Uterus (tissue), 4 donors: ENCODE measurements around the gene GREB1L. TPM values are rescaled to one million over a fixed set of nuclear protein-coding genes. Genes with fewer than 3 reads are reported as not detected.

Experiments
- DNase-seq, 2 donors: peaks; one replicate each; pipeline ENCODE4 v3.0.0-alpha.2; 2019 to 2020
- H3K27ac ChIP-seq, 2 donors: fragments of 200-600 bp; sonication (generic); 1 replicate in 1 of 2; 2 replicates in 1 of 2; pipeline ENCODE4 v1.5.1; 2016 to 2018
- H3K27me3 ChIP-seq, 2 donors: fragments of 200-600 bp; sonication (generic); one replicate each; pipeline ENCODE4 v1.5.1; 2018 to 2019; ENCODE audit warnings: control low read depth in 1 of 2
- H3K36me3 ChIP-seq, 2 donors: fragments of 200-600 bp; sonication (generic); one replicate each; pipeline ENCODE4 v1.5.1; 2019; ENCODE audit warnings: control low read depth in 1 of 2
- H3K4me1 ChIP-seq, 2 donors: fragments of 200-600 bp; sonication (generic); one replicate each; pipeline ENCODE4 v1.5.1; 2018 to 2019; ENCODE audit warnings: control low read depth in 1 of 2
- H3K4me3 ChIP-seq, 2 donors: fragments of 200-600 bp; sonication (generic); 1 replicate in 1 of 2; 2 replicates in 1 of 2; pipeline ENCODE4 v1.5.1; 2018 to 2019; ENCODE audit warnings: mild to moderate bottlenecking in 1 of 2
- H3K9me3 ChIP-seq, 2 donors: fragments of 200-600 bp; sonication (generic); one replicate each; pipeline ENCODE4 v1.5.1; 2019; ENCODE audit warnings: control low read depth in 1 of 2
- CTCF ChIP-seq, 4 experiments: fragments of 200-600 bp in 2 of 4; fragments of 450-650 bp in 2 of 4; sonication (generic) in 2 of 4; IDR thresholded peaks; one replicate each; pipeline ENCODE4 v1.5.1; 2016 to 2019; ENCODE audit warnings: antibody characterized with exemption in 4 of 4, mild to moderate bottlenecking in 2 of 4, moderate library complexity in 1 of 4
- POLR2A ChIP-seq, 2 donors: fragments of 450-650 bp; IDR thresholded peaks; one replicate each; pipeline ENCODE4 v1.6.1; 2016; ENCODE audit warnings: antibody characterized with exemption in 2 of 2, mild to moderate bottlenecking in 1 of 2, moderate library complexity in 1 of 2
- intact Hi-C: fragments of 100-400 bp; cut with DNase I; formaldehyde crosslinking; loops from one replicate; pipeline ENCODE4 v1.15.1; 2023; ENCODE audit warnings: low total_unique reads
- total RNA-seq, 4 donors: library from RNA; depleted of rRNA in 3 of 4; stranded (reverse); fragments of >200 nt in 3 of 4; gene quantifications; one replicate each; pipeline versions ENCODE4 v1.1.0 to v1.2.4, GENCODE V29; 2014 to 2023
- donor health status: DM: yes; HTN: yes; CAD: no.

Gene GREB1L
- total RNA-seq, 4 donors from 2014 or later, result 4.1 to 15.3 (median 9.2) TPM

- Histone ChIP-seq H3K9me3 (no peaks in the 10 kb centered on the region), H3K27me3 (no peaks in the 10 kb centered on the region), H3K4me1 (no peaks in the 10 kb centered on the region), H3K36me3 (no peaks in the 10 kb centered on the region), H3K27ac (no peak overlapping the region), H3K4me3 (no peak overlapping the region)
- DNase-seq, result no peak
- TF ChIP-seq POLR2A (IDR thresholded peaks at IDR 0.05), result no peak
- no peak for TF ChIP-seq CTCF (IDR thresholded peaks at IDR 0.05)
- intact Hi-C loops, result no loop called here
Observed at GRCh38 chr18:21284540-21284939, 42.5 kb downstream of the GREB1L start.

- H3K27me3 ChIP-seq, result no peaks in the 10 kb centered on the region
- no peaks in the 10 kb centered on the region for H3K9me3 ChIP-seq
- no peak overlapping the region for H3K4me3 ChIP-seq
- intact Hi-C loops, result no loop called here
- H3K27ac ChIP-seq, result no peak overlapping the region
- no peaks in the 10 kb centered on the region for H3K36me3 ChIP-seq
- no peak for TF ChIP-seq POLR2A (IDR thresholded peaks at IDR 0.05)
- TF ChIP-seq CTCF (IDR thresholded peaks at IDR 0.05), result no peak
- DNase-seq, result no peak
- no peaks in the 10 kb centered on the region for H3K4me1 ChIP-seq
Observed at GRCh38 chr18:21289827-21290226, 47.8 kb downstream of the GREB1L start.

GRCh38 chr18:21291106-21291505, 49.1 kb downstream of the GREB1L start:
- Histone ChIP-seq H3K4me1 (no peaks in the 10 kb centered on the region), H3K9me3 (no peaks in the 10 kb centered on the region), H3K36me3 (no peaks in the 10 kb centered on the region), H3K27ac (no peak overlapping the region), H3K27me3 (no peaks in the 10 kb centered on the region), H3K4me3 (no peak overlapping the region)
- TF ChIP-seq POLR2A (IDR thresholded peaks at IDR 0.05) (no peak), CTCF (IDR thresholded peaks at IDR 0.05) (no peak)
- DNase-seq, result no peak
- intact Hi-C loops, result no loop called here

- H3K4me1 ChIP-seq, result no peaks in the 10 kb centered on the region
- DNase-seq, result no peak
- H3K36me3 ChIP-seq, result no peaks in the 10 kb centered on the region
- intact Hi-C loops, result no loop called here
- H3K27me3 ChIP-seq, result no peaks in the 10 kb centered on the region
- H3K9me3 ChIP-seq, result no peaks in the 10 kb centered on the region
- no peak overlapping the region for H3K4me3 ChIP-seq
- no peak overlapping the region for H3K27ac ChIP-seq
- no peak for TF ChIP-seq CTCF (IDR thresholded peaks at IDR 0.05)
- no peak for TF ChIP-seq POLR2A (IDR thresholded peaks at IDR 0.05)
Observed at GRCh38 chr18:21293479-21293878, 51.4 kb downstream of the GREB1L start.

GRCh38 chr18:21295101-21295500, 53.1 kb downstream of the GREB1L start:
- no peak overlapping the region for H3K27ac ChIP-seq
- TF ChIP-seq POLR2A (IDR thresholded peaks at IDR 0.05) (no peak), CTCF (IDR thresholded peaks at IDR 0.05) (no peak)
- no peak for DNase-seq
- intact Hi-C loops, result no loop called here
- no peaks in the 10 kb centered on the region for H3K9me3 ChIP-seq
- H3K4me1 ChIP-seq, result no peaks in the 10 kb centered on the region
- H3K4me3 ChIP-seq, result no peak overlapping the region
- H3K36me3 ChIP-seq, result no peaks in the 10 kb centered on the region
- H3K27me3 ChIP-seq, result no peaks in the 10 kb centered on the region
